Activated T-cell treated with anti-CD3 and anti-CD28 coated beads for 4 hours (primary cell): Measurements from ENCODE around the gene ACOXL.
"Not testable (repeated sequence)": the region's sequence is repeated elsewhere in the genome, so short reads cannot be mapped to it uniquely, and the experiment has no call there.

Experiments used
- DNase-seq: peaks from one replicate; pipeline ENCODE4 v3.0.0-alpha.2; 2020

The ACOXL gene

DNA sequence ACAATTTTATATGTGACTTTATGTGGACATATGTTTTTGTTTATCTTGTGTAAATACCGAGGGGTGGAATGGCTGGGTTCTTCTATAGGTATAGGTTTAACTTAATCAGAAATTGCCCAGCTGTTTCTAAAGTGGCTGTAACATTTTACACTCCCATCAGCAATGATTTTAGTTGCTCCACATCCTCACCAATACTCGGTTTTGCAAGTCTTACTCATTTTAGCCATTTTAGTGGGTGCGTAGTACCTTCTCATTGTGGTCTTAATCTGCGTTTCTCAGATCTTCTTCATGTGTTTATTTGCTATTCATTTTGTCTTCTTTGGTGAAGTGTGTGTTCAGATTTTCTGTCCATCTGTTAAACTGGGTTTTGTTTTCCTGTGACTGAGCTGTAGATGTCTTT is 292.9 kb downstream of the ACOXL start:
- DNase-seq, result no peak

DNA sequence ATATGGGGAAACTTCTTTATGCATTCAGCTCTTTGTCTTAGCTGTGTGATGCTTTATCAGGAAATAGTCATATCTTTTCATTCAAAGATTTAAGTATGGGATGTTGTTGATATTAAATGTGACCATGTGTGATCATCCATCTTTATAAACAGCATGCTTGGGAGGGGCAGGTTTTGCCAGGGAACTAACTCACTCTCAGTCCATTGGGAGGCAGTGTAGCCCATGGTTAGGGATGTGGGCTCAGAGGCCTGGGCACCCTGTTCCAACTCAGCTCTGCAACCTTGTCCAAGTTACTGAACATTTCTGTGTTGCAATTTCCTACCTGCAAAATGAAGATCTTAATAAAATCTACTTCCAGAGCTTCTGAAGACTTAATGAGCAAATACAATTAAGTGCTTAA is 296.3 kb downstream of the ACOXL start:
- no peak for DNase-seq

DNA sequence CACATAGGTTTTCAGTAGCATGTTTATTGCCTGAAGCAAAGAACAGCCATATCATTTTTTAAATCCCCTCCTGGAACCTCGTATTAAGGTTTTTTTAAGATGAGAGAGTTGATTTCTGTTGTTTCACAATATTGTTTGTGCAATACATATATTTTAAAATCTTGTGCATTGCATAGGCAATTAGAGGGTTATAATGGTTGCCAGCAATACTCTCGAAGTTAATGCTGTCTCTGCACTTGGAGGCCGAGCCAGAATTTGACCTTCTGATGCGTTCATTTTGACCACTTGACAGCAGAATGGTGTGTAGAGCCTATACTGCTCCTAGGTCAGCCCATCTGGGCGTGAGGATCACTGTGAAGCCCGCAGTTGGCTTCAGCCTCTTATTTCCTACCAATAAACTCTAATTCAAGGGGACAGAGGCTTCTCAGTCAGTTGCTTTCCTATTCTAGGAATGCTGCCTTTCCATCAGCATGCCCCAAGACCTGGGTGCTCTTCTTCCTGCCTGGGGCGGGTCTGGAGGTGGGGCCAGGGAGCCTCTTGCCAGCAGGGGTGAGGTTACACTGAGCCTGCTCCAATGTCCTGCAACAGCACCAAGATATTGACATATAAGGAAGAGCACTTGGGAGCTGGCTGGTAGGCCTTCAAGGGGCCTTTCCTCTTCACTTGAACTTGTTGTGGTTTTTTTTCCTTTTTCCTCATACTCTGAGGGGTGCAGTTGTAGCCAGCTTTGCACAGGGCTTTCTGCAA is 297.0 kb downstream of the ACOXL start:
- DNase-seq, result no peak

DNA sequence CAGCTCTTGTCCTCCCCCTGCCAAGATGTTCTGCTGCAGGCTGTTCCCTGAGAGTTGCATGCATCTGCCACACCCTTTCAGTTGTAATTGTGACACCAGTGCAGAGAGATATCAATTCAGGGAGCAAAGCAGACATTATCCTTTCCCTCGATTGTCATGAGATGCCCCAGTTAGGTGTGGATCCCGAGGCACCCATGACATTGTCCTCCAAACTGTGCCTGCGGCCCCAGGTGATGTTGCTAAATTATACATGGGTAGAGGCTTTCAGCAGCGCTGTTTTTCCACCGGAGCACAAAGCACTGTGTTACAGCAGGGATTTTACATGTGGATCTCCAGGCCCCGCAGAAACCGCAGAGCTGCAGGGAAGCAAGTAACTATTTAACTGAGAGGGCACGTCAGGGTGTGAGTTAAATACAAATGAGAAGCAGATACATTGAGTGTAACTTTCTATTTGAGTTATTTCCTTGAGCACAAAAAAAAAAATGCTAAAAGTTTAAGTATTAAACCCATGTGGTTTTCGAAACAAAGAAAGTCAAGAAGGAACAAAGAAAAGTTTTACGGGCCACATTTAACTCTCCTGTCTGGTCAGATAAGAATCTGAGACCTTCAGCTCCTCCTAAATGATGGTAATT is 298.0 kb downstream of the ACOXL start:
- no peak for DNase-seq

DNA sequence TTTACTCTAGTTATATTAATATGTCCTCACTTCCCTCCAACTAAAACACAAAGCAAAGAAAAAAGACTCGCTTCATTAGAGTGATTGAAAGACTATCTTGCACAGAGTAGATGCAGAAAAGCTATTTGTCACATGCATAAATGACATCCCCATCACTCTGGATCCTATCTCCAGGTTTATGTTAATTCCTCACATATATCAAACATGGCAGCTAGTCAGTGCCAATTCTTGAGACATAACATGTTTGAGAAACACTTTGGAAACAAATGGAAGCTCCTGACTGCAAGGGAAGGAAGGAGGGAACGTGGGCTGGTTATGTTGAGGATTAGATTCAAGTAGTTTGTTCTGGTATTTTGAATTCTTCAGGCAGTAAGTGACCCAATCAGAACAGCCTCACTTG is 298.6 kb downstream of the ACOXL start:
- no peak for DNase-seq

DNA sequence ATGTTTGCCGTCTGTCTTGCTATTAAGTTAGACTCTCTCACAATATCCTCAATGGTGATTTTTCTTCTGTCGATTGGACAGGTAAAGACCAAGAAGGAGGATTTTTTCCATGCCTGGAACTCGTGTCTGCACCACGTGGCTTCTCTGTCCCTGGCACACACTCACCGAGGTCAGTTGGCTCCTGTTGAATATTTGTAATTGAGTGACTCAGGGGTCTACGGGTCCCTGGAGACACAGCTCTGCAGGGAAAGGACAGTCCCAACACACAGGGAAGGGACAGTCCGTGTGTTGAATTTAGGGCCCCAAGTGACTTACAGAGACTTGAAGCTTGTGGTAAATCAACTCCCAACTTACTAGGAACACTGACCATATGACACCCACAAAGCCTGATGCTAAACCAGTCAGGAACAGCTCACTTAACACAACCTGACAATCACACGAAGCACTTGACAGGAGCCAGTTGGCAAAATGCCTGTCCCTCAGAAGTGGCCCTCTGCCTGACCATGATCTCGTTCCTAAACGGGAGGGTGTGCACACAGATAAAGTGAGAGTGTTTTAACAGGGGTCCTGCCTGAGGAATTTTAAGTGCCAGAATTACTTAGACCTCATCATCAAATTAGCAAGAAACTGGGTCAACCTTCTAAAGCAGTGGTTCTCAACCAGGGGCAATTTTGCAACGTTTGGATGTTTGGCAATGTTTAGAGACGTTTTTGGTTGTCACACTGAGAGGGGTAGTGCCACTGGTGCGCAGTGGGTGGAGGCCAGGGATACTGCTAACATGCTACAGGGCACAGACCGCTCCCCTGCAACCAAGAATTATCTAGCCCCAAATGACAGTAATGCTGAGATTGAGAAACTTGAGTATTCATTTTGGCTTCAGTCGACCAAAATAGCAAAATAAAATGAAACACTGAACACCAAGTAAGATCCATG is 299.4 kb downstream of the ACOXL start:
- DNase-seq, result no peak

DNA sequence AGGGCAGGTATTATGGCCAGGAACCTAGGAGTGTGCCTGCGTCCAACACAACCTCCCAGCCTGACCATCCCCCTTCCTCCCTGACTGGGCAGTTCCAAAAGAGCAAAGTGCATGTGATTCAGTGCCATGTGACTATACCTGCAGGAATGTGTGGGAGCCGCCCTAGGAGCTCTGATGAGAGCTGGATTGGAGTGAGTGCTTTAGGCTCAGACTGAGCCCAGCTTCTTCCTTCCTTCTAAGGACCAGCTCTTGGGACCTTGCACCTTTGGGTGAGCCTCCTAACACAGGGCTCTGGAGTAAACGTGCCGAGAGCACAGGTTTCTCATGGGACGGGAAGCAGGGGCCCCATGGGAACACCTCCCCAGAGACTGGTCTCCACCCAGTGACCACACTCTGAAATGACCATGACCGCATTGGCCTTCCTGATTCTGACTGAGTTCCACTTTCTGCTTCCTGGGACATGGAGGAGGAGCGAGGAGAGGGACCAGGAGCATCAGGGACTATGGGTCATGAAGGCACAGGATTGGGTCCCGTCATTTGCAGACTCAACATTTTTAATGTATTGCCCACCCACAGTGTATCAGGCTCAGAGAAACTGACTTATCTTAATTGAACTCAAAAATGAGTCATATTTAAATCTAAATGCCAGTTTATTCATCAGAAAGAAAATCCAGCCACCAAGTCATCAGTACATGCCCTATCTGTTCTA is 300.5 kb downstream of the ACOXL start:
- DNase-seq, result no peak

DNA sequence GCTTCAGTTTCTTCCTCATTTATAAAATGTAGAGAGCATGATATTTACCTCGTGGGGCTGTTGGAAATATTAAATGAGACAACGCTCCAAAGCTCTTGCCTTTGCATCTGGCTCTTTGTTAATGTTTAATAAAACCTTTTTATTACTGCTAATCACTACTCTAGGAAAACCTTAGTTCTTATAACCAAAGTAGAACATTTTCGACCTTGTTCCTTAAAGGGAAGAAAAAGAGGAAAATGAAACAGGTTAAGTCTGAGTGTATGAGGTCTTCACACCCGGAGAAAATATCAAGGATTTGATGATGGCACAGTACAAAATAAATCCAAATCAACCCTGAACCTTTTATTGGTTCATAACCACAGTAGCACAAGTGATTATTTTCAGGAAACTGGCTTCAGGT is 301.8 kb downstream of the ACOXL start:
- DNase-seq, result no peak

DNA sequence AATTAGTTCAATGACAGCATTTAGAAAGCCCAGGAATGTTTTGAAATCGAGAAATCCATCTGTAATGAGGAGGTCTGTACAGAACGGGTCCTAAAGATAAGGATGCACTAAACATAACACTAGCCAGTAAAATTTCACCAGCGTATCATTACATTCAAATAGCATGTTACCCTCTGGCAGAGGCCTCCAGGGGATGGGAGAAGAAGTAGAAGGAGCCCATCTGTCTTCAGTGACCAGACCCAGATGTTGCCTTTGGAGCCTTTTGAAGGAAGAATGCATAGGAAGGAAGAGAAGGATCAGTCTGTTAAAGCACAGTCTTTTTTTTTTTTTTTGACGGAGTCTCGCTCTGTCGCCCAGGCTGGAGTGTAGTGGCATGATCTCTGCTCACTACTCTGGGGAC is 302.2 kb downstream of the ACOXL start:
- DNase-seq, result no peak

DNA sequence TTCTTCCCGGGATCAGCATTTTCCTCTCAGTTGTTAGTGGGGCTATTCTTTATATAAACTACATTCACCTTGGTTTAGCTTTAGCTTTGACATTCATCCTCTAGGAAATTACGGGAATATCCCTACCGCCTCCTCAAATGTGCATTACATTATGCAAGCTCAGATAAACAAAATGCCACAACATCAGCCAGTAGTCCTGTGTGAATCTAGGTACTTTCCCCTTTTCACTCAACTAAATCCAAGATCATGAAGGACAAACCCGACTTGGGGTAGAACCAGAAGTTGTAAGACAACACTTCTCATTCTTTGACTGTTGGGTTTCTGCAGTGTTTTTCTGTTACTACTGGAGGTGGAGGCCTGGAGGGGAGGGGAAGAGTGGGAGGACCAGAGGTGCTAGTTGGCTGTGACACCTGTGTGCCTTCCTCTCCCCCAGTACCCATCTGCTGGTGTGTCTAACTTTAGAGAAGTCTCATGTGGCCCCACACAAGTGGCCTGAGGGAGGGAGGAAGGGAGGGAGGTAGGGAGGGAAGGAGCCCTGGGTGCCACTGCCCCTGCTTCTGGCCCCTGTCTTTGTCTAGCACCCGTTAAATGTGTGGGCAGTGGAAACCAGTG is 303.6 kb downstream of the ACOXL start:
- DNase-seq, result no peak

DNA sequence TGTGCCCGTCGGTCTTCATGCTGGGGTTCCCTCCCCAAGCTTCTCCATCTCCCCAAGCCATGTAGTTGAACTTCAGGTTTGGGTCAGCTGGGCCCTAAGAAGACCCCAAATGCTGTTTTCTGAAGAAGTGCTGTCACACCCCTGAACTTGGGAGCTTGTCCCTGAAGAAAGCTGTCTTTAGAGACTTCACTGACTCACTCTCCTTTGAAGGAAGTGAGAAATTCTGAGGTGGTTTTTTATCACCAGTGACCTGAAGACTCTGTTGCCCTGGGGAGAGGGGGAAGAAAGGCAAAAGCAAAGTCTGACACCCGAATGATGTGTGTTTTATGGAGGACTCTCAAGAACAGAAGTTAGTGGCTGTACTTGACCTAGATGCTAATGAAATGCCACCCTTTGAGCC is 304.8 kb downstream of the ACOXL start:
- no peak for DNase-seq

DNA sequence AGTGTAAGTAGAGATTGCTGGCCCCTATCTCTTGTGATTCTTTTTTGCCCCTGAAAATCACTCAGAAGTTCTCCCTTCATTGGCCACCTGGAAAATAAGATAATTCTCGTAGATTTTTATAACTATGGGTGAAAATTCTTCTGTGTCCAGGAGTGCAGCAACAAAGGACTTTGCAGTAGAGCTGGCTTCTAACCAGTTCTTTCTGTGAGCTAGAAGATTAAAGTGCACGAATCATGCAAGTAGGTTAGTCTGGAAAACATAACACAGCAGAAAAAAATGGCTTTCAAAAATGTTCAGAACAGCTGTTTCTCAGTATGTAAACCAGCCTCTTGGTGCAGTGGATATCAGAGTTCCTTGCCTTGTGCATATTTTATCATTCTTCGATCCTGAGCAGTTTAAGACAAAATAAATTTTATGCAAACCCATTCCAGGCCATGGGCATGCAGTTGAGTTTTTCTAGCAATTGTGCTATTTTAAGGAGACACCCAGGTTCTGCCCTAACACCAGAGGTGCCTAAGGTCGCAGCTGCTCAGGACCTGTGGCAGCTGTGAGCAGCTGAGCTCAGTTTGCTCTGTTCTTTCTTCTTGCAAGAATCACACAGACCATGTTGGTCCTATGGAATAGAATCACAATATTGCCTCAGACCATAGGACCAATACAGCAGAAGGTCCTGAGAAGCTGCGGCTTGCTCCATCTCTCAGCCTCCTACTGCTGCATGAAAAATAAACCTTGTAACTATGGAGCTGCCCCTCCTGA is 307.4 kb downstream of the ACOXL start:
- no peak for DNase-seq

DNA sequence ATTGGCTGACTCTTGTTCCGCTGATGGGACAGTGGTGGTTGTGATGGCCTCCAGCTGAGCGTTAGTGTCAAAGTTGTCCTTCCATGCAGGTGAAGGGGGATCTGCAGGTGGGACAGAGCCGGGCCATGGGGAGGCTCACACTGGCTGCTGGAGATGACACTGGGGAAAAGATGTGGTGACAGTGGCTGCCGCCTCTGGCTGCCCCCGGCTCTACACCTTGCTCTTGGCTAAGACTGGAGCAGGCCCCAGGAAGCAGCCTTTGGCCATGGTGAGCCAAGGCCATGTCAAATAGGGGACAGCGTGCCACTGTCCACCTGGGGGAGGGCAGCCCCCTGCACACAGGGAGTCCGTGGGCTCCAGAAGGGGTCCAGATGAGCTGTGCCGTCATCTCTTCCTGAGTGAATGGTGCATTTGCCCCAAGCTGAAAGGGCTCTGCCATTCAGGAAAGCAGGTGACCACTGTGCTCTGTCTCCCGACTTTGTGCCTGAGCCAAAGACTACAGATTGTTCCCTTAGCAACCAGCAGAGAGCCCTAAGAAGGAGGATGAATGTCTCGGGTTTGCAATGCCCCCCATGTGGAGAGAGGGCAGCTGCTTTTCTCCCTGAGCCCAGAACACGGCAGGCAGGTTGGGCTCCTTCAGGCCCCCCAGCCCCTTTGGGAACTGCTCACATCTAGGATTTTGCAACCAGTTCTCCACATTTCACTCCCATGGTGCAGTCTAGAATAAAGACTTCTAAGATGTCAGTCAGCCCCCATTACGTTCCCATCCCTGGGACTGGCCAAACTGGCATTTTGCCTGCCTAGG is 309.2 kb downstream of the ACOXL start:
- DNase-seq, result no peak

DNA sequence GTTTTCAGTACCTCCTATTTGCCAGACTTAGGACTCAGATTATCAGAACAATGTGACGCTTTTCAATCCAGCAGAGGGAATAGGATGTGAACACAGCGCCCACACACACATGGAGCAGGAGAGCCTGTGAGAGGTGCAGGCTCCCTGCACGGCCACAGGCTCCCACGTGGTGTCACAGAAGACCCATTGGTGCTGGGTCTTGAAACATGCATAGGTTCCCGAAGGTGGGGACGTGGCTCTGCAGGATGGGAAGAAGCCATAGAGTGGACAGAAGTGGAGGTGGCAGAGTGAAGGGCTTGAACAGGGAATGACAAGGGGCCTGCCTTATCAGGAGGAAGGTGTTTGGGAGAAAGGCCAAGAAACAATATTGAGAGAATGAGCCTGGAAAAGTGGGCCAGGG is 309.9 kb downstream of the ACOXL start:
- no peak for DNase-seq

DNA sequence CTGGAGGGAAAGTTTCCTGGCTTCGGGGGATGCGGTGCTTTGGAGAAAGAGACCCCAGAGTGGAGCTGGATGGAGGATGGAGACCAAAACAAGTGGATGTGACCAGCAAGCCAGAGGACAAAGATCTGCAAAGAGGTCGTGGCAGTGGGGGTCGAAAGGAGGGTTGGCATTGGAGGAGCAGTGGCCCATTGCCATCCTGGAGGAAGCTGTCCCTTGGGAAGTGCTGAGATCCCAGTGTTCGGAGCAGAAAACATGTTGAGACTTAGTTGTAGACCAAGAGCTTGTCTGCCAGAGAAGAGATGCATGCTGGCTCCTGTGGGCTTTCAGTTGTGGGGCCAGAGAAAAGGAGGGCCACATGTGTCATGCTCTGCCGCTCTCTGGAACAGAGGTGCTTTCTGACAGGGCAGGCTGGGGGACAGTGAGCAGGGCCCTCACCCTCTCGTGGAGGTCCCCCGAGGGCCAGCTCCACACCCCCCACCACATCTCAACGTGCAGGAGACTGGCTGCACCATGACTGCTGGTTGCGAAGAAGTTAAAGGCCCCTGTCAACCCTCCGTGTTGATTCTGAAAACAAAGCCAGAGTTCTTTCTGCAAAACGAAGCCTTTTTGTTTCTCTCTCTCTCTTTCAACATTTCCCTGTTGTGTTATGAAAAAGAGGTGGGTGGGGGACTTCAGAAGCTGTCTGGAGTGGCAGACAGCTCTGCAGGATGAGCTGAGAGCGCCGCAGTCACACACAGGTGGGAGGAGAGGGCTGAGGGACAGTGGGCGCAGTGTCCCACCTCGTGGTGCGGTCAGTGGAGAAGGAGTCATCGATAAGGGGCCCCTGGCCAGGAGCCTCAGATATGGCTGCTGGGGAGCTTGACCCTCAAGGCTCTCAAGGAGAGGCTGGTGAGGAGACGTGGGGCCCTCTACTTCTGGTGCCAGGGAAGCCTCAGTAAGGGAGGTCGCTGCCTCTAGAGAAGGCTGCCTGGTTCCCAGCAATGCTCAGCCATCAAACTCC is 310.7 kb downstream of the ACOXL start:
- DNase-seq, result no peak

DNA sequence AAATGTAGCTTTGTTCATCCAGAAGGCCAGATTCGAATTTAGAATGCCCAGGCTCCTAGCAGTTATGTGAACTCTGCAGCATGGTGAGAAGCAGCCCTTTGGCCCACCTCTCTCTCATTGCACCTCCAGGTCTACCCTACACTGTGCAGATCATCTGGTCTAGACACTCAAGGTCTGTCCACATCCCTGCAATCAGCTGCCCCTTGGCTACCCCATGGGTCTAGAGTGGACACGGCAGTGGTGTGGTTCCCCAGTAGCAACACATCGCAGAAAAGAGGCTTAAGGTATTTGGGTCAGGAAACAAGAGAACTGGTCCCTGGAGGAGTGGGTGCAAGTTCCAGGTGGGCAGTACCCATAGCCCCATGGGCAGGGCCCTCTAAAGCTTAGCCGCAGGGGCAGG is 311.7 kb downstream of the ACOXL start:
- DNase-seq, result no peak

DNA sequence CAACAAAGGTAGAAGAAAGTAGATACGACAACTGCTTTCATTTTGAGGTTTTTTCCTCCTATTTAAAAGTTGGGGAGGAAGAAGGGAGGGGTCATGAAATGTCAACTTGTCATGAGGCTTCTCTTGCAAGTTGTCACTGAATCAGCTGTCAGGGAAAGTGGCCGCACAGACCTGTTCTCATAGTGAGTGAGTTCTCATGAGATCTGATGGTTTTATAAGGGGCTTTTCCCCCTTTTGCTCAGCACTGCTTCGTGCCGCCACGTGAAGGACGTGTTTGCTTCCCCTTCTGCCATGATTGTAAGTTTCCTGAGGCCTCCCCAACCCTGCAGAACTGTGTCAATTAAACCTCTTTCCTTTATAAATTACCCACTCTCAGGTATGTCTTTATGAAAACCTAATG is 312.9 kb downstream of the ACOXL start:
- not testable (repeated sequence) for DNase-seq

DNA sequence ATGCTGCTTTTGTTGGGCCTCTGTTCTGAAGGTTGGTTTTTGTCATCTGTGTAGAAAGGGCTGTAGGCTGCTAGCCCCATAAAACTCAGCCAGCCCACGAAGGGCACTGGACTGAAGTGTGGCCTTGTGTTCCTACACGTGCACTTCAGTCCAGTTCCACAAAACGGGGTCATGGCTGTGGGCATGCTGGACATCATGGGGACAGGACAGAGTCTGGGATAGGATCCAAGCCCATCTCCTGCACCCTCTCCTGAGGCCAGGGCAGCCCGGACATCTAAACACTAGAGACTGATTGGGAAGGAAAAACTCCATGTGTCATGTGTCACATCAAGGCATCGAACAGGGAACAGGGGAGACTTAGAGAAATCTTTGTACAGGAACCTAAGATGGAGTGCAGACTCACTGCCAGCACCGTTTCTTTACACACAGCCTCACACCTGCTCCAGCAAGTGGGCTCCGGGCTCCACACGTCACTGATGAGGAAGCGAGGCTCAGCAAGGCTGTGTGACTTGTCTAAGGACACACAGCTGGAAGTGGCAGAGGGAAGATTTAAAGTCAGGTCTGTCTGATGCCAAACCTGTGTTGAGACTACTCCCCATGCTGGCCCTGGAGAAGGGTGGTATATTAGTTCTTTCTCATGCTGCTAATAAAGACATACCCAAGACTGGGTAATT is 313.5 kb downstream of the ACOXL start:
- no peak for DNase-seq

DNA sequence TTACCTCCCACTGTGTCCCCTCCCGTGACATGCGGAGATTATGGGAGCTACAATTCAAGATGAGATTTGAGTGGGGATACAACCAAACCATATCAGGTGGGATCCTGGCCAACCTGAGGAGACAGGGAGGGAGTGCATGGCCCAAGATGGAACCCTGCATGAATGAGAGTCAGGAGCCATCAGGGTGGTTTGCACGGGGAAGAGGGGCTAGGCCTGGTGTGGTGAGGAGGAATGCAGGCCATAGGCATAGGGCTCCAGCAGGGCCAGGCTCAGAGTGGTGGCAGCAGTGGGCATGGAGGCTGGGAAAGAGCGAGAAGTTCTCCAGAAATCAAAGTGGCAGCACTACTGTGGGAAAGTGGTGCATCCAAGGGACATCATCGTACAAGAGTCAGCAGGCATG is 314.3 kb downstream of the ACOXL start:
- DNase-seq, result no peak
